Endothelial cell of umbilical vein (primary cell): ENCODE measurements around the gene SYTL2. TPM values are rescaled to one million over a fixed set of nuclear protein-coding genes. Genes with fewer than 3 reads are reported as not detected.

Experiments
- BruUV-seq: library from RNA; stranded (reverse); fragments of 400-500 nt; replicated peaks from 2 replicates; lab custom pipeline; 2021; lab: Mats Ljungman, UMichigan
- CTCF ChIA-PET: fragments of 300-600, 350-600 bp; sonication (Branson Sonifier 250); formaldehyde crosslinking; loops from one replicate; lab custom pipeline; 2021; ENCODE audit warnings: antibody characterized with exemption, inconsistent platforms; lab: Charles Lee
- POLR2A ChIA-PET: fragments of 300-600, 350-600 bp; sonication (Branson Sonifier 250); formaldehyde crosslinking; loops from one replicate; lab custom pipeline; 2021; ENCODE audit warnings: antibody characterized with exemption, inconsistent platforms; lab: Charles Lee
- DNase-seq: peaks from one replicate; pipeline ENCODE4 v3.0.0-alpha.2; 2011; ENCODE audit warnings: low read depth, low spot score
- FAIRE-seq: peaks from 2 replicates; lab custom pipeline; 2011; peaks lifted over from hg19 to GRCh38; lab: Jason Lieb, UNC
- H2AFZ ChIP-seq: 2 replicates; pipeline ENCODE4 v1.6.0; 2012; ENCODE audit warnings: low read depth, low read length, control low read depth, inconsistent platforms
- H3K27ac ChIP-seq: 2 replicates; pipeline ENCODE4 v1.5.1; 2011; ENCODE audit warnings: low read depth, mild to moderate bottlenecking, control low read depth, low read length, moderate library complexity; ENCODE audit not compliant: insufficient read depth
- H3K27me3 ChIP-seq, 2 experiments: 2 replicates each; pipeline versions ENCODE4 v1.6.0 to v1.6.1; 2011; ENCODE audit warnings: low read length in 2 of 2, mixed read lengths in 1 of 2; ENCODE audit not compliant: control insufficient read depth in 2 of 2, insufficient read depth in 2 of 2
- H3K36me3 ChIP-seq, 2 experiments: 2 replicates in 1 of 2; 3 replicates in 1 of 2; pipeline ENCODE4 v1.5.1; 2011; ENCODE audit warnings: low read length in 2 of 2, mild to moderate bottlenecking in 1 of 2, moderate library complexity in 1 of 2; ENCODE audit not compliant: control insufficient read depth in 2 of 2, insufficient read depth in 2 of 2; ENCODE audit errors: extremely low read depth in 1 of 2
- H3K4me1 ChIP-seq: 3 replicates; pipeline ENCODE4 v1.5.1; 2011; ENCODE audit warnings: mild to moderate bottlenecking, low read length; ENCODE audit not compliant: control insufficient read depth, insufficient read depth; ENCODE audit errors: extremely low read depth
- H3K4me2 ChIP-seq: 2 replicates; pipeline ENCODE4 v1.6.1; 2011; ENCODE audit warnings: low read length, control low read depth, mixed read lengths; ENCODE audit not compliant: insufficient read depth
- H3K4me3 ChIP-seq, 3 experiments: fragments of 200-600 bp in 1 of 3; sonication (generic), shearing (Covaris generic) in 1 of 3; replicated peaks in 1 of 3; 2 replicates each; pipeline ENCODE4 v1.5.1; 2011 to 2016; ENCODE audit warnings: control low read depth in 3 of 3, low read length in 3 of 3, mild to moderate bottlenecking in 2 of 3, inconsistent platforms in 1 of 3, low read depth in 1 of 3, moderate library complexity in 1 of 3; ENCODE audit not compliant: insufficient read depth in 1 of 3
- H3K79me2 ChIP-seq: 2 replicates; pipeline ENCODE4 v1.6.0; 2012; ENCODE audit warnings: low read length, inconsistent platforms; ENCODE audit not compliant: control insufficient read depth, insufficient read depth
- H3K9ac ChIP-seq: replicated peaks from 2 replicates; pipeline ENCODE3; 2011; ENCODE audit warnings: low read length, control low read depth; ENCODE audit not compliant: insufficient read depth; ENCODE audit errors: extremely low read depth
- H3K9me1 ChIP-seq: replicated peaks from 3 replicates; pipeline ENCODE4 v1.6.0; 2011; ENCODE audit warnings: mild to moderate bottlenecking, low read length; ENCODE audit not compliant: control insufficient read depth, insufficient read depth; ENCODE audit errors: extremely low read depth
- H3K9me3 ChIP-seq: replicated peaks from 2 replicates; pipeline ENCODE4 v1.5.1; 2012; ENCODE audit warnings: low read length, inconsistent platforms; ENCODE audit not compliant: control insufficient read depth, insufficient read depth
- H4K20me1 ChIP-seq: replicated peaks from 2 replicates; pipeline ENCODE3; 2011; ENCODE audit warnings: mild to moderate bottlenecking, low read length; ENCODE audit not compliant: control insufficient read depth, insufficient read depth; ENCODE audit errors: extremely low read depth
- EZH2 ChIP-seq: IDR thresholded peaks from 2 replicates; pipeline ENCODE4 v1.6.1; 2012; ENCODE audit warnings: borderline replicate concordance, low read depth, mild to moderate bottlenecking, moderate library complexity, low read length, inconsistent platforms; ENCODE audit not compliant: severe bottlenecking
- FOS ChIP-seq: IDR thresholded peaks from 2 replicates; pipeline ENCODE4 v1.6.1; 2011; ENCODE audit warnings: mild to moderate bottlenecking, low read length, moderate library complexity, borderline replicate concordance; ENCODE audit not compliant: insufficient read depth
- GATA2 ChIP-seq: IDR thresholded peaks from 2 replicates; pipeline ENCODE4 v1.7.0; 2011; ENCODE audit warnings: low read depth, mild to moderate bottlenecking, moderate library complexity, mixed read lengths, low read length; ENCODE audit not compliant: insufficient read length, insufficient read depth
- JUN ChIP-seq: IDR thresholded peaks from 2 replicates; pipeline ENCODE4 v1.6.1; 2011; ENCODE audit warnings: borderline replicate concordance, low read depth; ENCODE audit not compliant: insufficient read length, insufficient read depth
- MYC ChIP-seq: IDR thresholded peaks from one replicate; pipeline ENCODE4 v1.6.1; 2011; ENCODE audit warnings: mild to moderate bottlenecking, low read depth, low read length
- POLR2A ChIP-seq: IDR thresholded peaks from 2 replicates; pipeline ENCODE4 v1.6.1; 2012; ENCODE audit warnings: low read depth, mild to moderate bottlenecking, control low read depth, low read length
- POLR2AphosphoS5 ChIP-seq: IDR thresholded peaks from 2 replicates; pipeline ENCODE4 v1.6.1; 2012; ENCODE audit warnings: low read depth, mild to moderate bottlenecking, control low read depth, low read length, moderate library complexity; ENCODE audit not compliant: insufficient read depth
- dilution Hi-C: fragments of 300-500 bp; cut with MboI; formaldehyde crosslinking; loops from one replicate; pipeline ENCODE4 v1.15.0; 2019; ENCODE audit warnings: low sequenced_read_pairs; ENCODE audit not compliant: extremely low pct_ligation_motif_present
- intact Hi-C: fragments of 100-400 bp; cut with micrococcal nuclease; formaldehyde crosslinking; loops from one replicate; pipeline ENCODE4 v1.10.0; 2022
- polyA plus RNA-seq, 4 experiments: library from polyadenylated mRNA; depleted of rRNA in 3 of 4; stranded (reverse) in 3 of 4; unstranded in 1 of 4; fragments of >200 nt; gene quantifications; 2 replicates each; pipeline versions ENCODE4 v1.2.1 to v1.2.3, GENCODE V29; 2011 to 2012; ENCODE audit warnings: missing spikeins in 1 of 4
- total RNA-seq: library from RNA; stranded (reverse); gene quantifications from 2 replicates; pipeline ENCODE4 v1.2.3, GENCODE V29; 2021
- TF ChIP-seq, protein P1 (sequence below): IDR thresholded peaks from 2 replicates; pipeline ENCODE4 v1.6.1; 2011; ENCODE audit not compliant: insufficient read depth, insufficient read length
- TF ChIP-seq, protein P2 (sequence below), 2 donors: IDR thresholded peaks; 1 replicate in 1 of 2; 2 replicates in 1 of 2; pipeline ENCODE4 v1.5.1; 2011; ENCODE audit warnings: low read length in 2 of 2, mild to moderate bottlenecking in 2 of 2, moderate library complexity in 2 of 2, control low read depth in 1 of 2, inconsistent platforms in 1 of 2, low read depth in 1 of 2; ENCODE audit not compliant: insufficient read depth in 1 of 2; ENCODE audit errors: extremely low read depth in 1 of 2

The SYTL2 gene
- total and polyA plus RNA-seq, 2 donors (not counting 3 experiments of a cell fraction or from before 2014, with no cell fraction given), result 1.4 to 2.4 TPM

GRCh38 chr11:85732965-85733364, 78.0 kb downstream of the SYTL2 start:
- Histone ChIP-seq H3K36me3 (no peaks in the 10 kb centered on the region), H3K79me2 (no peaks in the 10 kb centered on the region), H3K4me3 (no peak overlapping the region), H3K27ac (no peak overlapping the region), H3K9ac (no peak overlapping the region), H3K27me3 (no peaks in the 10 kb centered on the region), H3K4me1 (peaks cover 24% of the 10 kb centered on the region), H2AFZ (no peak overlapping the region), H3K4me2 (no peak overlapping the region), H3K9me3 (no peaks in the 10 kb centered on the region), H4K20me1 (no peaks in the 10 kb centered on the region), H3K9me1 (no peaks in the 10 kb centered on the region)
- CTCF ChIA-PET, result no interaction called here
- POLR2A ChIA-PET, result no interaction called here
- FAIRE-seq, result no peak
- intact Hi-C loops, result loop anchor here (10.0 kb wide), 1 partner anchor 332 kb away; the partner anchor contains the start of gene PICALM
- DNase-seq, result no peak
- no peak for TF ChIP-seq JUN
- TF ChIP-seq POLR2A, result no peak
- no peak for TF ChIP-seq FOS
- TF ChIP-seq EZH2, result no peak
- dilution Hi-C loops, result no loop called here
- no TSS peak for BruUV-seq

DNA sequence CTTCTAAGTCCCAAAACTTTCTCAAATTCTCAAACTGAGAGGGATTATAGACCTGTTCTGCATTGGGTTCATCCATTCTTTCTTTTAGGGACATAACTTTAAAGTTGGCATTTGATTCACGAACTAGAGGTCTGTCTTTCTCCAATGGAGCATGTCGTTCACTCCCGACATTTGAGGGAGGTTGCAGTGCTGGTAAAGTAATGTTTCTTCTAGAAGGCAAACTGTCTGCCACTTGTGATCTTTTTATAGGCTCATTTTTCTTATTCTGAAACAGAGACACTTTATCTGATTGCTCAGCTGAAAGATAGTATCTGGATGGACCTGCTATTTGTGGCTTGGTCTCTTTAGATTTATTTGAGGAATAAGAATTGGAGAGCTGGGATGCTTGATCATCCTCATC, 84.6 kb downstream of the SYTL2 start:
- Histone ChIP-seq H3K36me3 (no peaks in the 10 kb centered on the region), H2AFZ (no peak overlapping the region), H4K20me1 (no peaks in the 10 kb centered on the region), H3K27me3 (no peaks in the 10 kb centered on the region), H3K9ac (no peak overlapping the region), H3K9me3 (no peaks in the 10 kb centered on the region), H3K4me2 (peak overlapping the region; percentile 75), H3K4me3 (no peak overlapping the region), H3K79me2 (no peaks in the 10 kb centered on the region), H3K9me1 (no peaks in the 10 kb centered on the region), H3K4me1 (peaks cover 26% of the 10 kb centered on the region), H3K27ac (peak overlapping the region; percentile 86)
- BruUV-seq, result TSS peak; percentile 36
- intact Hi-C loops (loop anchor here (1.0 to 10.0 kb wide), 4 partner anchors 10 to 128 kb away; partner anchors contain the start of gene CCDC83), dilution Hi-C loops (no loop called here)
- CTCF ChIA-PET, result interaction anchor here (1.4 to 2.5 kb wide), 3 partner anchors 10 to 129 kb away, joined by 3 to 11 read pairs (median 5); partner anchors contain the start of gene CCDC83
- FAIRE-seq (no peak), DNase-seq (no peak)
- POLR2A ChIA-PET, result no interaction called here
- TF ChIP-seq FOS (no peak), POLR2A (no peak), MYC (no peak), EZH2 (no peak), POLR2AphosphoS5 (no peak), GATA2 (no peak), JUN (no peak)
- TF ChIP-seq, protein P1, sequence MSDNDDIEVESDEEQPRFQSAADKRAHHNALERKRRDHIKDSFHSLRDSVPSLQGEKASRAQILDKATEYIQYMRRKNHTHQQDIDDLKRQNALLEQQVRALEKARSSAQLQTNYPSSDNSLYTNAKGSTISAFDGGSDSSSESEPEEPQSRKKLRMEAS, result no peak
- TF ChIP-seq, protein P2, sequence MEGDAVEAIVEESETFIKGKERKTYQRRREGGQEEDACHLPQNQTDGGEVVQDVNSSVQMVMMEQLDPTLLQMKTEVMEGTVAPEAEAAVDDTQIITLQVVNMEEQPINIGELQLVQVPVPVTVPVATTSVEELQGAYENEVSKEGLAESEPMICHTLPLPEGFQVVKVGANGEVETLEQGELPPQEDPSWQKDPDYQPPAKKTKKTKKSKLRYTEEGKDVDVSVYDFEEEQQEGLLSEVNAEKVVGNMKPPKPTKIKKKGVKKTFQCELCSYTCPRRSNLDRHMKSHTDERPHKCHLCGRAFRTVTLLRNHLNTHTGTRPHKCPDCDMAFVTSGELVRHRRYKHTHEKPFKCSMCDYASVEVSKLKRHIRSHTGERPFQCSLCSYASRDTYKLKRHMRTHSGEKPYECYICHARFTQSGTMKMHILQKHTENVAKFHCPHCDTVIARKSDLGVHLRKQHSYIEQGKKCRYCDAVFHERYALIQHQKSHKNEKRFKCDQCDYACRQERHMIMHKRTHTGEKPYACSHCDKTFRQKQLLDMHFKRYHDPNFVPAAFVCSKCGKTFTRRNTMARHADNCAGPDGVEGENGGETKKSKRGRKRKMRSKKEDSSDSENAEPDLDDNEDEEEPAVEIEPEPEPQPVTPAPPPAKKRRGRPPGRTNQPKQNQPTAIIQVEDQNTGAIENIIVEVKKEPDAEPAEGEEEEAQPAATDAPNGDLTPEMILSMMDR (IDR thresholded peaks at IDR 0.05; ENCODE audit: extremely low read depth in 1 of 2, insufficient read depth in 1 of 2, low read depth in 1 of 2, low read length in 2 of 2), result no peak
